ENCODE measurements around the gene SLC12A4.
A peak's percentile ranks its signal among the peaks of the same experiment; 100 is the strongest.
"Not testable (repeated sequence)": the region's sequence is repeated elsewhere in the genome, so short reads cannot be mapped to it uniquely, and the experiment has no call there.

Gene SLC12A4

DNA sequence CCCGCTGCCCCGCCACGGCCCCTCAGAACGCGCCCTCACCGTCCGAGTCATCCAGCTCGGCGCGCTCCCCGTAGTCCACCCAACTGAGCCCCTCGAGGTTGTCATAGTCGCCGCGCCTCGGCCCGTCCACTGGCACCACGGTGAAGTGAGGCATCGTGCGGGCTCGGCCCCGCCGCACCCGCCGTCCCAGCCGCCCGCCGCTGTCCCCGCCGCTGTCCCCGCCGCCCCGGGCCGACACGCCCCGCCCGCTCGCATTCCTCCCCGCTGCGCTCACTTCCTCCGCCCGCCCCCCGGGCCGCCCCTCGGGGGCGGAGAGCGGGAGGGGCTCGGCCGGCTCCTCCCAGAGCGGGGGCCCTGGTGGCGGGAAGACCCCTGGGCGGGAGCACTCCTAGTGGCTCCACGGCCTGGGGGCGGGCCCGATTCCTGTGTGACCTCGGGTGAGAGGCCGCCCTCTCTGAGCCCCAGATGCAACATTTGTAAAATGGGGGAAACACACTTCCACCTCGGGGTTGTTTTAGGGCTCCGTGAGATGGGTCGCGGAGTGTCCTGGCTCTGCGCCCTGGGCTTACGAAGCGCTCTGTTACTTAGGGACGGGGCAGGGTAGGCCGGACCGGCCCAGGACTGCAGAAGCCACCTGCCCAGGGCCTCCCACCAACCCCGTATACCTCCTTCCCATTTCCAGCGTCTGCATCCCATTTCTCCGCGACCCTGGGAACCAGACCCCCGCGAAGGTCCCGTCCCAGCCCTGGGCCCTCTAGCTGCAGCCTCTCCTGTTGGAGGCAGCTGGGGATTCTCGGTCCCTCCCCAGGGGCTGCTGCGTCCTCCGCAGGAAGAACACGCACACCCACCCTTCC is at the start of gene SLC12A4:
TSS of gene SLC12A4 (minus strand) at position 238 of the 854 bp plus-strand sequence. CDS start at position 154, 84 bp downstream.
- DNase-seq, result peak; percentile 54

DNA sequence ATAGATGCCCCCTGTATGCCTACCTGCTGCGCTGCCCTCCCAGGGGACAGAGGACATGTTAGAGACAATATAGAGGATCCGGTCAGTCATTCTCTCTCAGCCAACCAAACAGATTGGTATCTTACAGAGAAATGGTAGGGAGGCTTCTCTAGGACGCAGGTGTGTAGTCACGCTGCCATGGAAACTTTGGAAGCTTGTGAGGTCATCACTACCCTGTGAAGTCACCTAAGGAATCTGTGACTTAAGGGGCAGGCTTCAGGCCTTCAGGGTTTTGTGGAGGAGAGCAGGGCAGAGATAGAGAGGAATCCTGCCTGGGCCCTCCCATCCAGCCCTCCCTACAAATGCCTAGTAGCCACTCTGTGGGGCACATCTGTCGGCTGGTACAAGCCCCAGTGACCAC is 47.2 kb upstream of the SLC12A4 start, which contains the start of gene DPEP2NB:
TSS of gene DPEP2NB (minus strand) at position 231 of the 400 bp plus-strand sequence. CDS start at position 90, 141 bp downstream.
- no peak for DNase-seq

DNA sequence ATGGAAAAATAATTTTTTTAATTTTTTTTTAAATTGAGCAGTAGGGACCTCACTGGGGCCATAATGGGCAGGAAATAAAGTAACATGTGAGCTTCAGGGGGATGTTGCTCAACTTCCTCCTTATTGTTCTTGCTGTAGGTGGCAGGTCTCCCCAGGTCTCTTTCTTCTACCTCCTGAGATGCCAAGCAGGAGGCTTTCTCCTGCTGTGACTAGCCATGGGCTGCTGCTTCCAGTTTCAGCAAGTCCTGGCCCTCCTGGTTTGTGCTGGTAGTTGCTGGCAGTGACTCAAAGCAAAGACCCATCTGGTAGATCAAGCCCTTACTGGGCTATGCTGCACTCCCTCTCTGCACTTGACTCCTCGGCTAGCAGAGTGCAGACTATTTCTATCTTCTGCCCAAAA is 45.0 kb upstream of the SLC12A4 start:
- DNase-seq, result no peak

DNA sequence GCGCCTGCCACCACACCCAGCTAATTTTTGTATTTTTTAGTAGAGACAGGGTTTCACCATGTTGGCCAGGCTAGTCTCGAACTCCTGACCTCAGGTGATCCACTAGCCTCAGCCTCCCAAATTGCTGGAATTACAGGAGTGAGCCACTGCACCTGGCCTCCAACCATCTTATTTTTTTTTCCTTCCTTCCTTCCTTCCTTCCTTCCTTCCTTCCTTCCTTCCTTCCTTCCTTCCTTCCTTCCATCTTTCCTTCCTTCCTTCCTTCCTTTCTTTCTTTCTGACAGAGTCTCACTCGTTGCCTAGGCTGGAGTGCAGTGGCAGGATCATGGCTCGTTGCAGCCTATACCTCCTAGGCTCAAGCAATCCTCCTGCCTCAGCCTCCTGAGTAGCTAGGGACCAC is 41.4 kb upstream of the SLC12A4 start:
- not testable (repeated sequence) for DNase-seq

DNA sequence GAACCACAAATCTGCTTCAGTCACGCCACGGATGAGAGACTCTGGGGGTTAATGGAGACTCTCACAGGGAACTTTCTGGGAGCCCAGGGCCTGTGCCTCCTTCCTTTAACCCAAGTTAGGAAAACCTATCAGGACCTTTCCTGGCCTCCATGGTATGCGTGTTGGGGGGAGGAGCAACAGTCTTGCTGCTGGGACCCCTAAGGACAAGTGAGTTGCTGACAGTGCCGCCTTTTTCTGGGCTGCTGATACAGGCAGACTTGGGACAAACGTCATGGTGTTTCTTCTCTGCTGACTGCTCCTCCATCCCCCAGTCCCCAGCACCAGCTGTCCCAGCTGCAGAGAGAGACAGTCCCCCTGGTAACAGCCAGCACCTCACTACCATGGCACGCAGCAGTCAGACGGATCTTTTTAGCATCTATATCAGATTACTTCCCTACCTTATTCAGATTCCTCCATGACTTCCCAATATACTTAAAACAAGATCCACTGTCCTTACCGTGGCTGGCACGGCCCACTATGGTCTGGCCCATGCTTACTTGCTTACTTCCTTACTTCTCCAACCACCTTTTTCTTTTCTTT is 40.8 kb upstream of the SLC12A4 start:
- DNase-seq, result no peak

DNA sequence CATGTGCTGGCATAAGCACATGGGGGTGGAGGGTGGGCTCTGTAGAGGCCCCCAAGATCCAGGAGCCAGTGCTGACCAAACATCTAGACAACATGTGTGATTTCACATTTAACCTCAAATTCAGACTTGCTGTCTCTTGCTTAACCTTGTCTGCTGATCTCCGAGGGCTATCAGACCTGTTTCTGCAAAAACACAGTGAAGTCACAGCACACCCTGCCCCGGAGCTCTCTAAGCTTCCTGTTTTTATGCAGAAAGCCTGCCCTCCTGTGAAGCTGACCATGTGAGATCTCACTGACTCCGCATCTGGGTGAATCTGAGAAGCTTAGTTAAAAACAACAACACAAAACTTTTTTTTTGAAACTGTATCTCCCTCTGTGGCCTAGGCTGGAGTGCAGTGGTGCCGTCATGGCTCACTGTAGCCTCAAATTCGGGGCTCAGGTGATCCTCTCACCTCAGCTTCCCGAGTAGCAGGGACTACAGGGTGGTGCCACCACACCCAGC is 37.4 kb upstream of the SLC12A4 start:
- DNase-seq, result no peak

DNA sequence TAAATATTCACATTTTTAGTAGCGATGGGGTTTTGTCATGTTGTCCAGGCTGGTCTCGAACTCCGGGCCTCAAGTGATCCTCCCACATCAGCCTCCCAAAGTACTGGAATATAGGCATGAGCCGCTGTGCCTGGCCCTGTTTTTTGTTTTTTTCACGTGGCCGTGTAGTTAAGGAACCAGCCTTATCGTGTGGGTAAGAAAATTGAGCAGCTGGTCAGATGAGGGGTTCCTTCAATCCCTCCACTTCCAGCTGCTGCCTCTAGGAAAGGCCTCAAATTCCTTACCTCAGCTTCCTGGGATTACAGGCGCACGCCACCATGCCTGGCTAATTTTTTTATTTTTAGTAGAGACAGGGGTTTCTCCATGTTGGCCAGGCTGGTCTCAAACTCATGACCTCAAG is 36.8 kb upstream of the SLC12A4 start:
- no peak for DNase-seq

DNA sequence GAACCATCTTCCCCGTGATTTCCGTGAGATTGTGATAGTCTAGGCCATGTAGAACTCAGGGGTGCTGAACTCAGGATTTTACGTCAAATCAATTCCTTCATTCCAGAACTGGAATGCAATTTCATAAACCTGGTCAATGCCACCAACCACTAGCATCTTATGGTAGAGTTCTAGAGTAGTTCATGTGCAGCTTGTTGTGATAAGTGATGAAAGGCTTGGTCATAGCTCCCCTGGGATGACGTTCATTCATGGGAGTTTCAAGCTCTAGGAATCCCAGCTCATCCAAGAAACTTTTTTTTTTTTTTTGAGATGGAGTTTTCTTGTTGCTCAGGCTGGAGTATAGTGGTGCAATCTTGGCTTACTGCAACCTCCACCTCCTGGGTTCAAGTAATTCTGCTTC is 34.6 kb upstream of the SLC12A4 start:
- no peak for DNase-seq

DNA sequence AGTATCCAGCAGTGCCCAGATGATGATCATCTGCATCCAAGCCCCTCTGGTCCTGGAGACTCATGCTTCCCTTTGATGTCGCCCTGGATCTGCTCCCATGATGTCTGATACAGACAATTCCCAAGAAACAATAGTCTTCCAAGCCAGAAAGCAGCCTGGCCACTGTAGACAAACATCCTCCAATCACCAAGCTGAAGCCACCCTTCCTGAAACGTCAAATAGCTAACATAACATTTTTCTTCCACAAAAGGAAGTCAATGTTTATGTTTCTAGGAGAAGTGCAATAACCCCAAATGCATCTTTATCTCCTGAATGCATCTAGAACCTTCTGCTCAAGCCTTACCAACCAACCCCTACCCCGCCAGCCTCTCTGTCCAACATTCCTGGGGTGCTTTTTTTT is 32.0 kb upstream of the SLC12A4 start:
- no peak for DNase-seq

DNA sequence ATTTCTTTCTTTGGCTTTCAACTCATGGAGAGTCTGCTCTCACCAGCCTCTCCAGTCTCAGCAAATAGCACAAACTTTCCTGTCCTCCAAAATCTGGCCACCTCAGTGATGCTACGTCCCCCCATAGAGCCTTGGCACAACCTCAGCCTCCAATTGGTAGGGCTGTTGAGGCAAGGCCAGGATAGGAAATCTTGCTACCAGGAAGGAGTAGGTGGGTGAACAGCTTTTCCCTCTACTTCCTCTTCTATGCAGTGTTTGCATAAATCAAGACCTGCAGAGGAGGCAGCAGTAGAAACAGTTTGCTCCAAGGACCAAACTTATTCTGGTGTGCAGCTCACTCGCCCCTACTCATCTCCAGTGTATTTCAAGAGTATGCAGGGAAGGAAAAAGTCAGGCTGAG is 31.5 kb upstream of the SLC12A4 start:
- no peak for DNase-seq

DNA sequence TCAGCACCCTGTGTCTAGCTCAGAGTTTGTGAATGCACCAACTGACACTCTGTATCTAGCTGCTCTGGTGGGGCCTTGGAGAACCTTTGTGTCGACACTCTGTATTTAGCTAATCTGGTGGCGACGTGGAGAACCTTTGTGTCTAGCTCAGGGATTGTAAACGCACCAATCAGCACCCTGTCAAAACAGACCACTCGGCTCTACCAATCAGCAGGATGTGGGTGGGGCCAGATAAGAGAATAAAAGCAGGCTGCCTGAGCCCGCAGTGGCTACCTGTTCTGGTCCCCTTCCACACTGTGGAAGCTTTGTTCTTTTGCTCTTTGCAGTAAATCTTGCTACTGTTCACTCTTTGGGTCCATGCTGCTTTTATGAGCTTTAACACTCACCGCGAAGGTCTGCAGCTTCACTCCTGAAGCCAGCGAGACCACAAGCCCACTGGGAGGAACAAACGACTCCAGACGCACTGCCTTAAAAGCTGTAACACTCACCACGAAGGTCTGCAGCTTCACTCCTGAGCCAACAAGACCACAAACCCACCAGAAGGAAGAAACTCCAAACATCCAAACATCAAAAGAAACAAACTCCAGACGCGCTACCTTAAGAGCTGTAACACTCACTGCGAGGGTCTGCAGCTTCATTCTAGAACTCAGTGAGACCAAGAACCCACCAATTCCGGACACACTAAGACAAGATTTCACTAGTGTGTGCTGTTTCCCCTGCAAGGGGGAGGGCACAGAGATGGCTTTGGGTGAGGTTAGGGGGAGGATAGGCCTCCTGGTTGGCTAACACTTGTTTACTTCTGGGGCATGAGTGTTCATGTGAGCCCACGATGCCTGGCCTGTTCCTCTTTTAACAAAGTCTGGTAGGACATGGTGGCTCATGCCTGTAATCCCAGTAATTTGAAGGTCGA is 30.6 kb upstream of the SLC12A4 start, which contains the start of gene DPEP2:
TSS of gene DPEP2 (minus strand) at position 706 of the 910 bp plus-strand sequence. CDS start 6,272 bp downstream, outside the sequence.
- DNase-seq, result not testable (repeated sequence)

DNA sequence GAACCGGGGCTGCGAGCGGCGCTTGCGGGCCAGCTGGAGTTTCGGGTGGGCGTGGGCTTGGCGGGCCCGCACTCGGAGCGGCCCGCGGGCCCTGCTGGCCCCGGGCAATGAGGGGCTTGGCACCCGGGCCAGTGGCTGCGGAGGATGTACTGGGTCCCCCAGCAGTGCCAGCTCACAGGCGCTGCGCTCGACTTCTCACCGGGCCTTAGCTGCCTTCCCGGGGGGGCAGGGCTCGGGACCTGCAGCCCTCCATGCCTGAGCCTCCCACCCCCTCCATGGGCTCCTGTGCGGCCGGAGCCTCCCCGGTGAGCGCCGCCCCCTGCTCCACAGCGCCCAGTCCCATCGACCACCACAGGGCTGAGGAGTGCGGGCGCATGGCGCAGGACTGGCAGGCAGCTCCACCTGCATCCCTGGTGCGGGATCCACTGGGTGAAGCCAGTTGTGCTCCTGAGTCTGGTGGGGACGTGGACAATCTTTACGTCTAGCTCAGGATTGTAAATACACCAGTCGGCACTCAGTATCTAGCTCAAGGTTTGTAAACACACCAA is 29.9 kb upstream of the SLC12A4 start:
- not testable (repeated sequence) for DNase-seq

DNA sequence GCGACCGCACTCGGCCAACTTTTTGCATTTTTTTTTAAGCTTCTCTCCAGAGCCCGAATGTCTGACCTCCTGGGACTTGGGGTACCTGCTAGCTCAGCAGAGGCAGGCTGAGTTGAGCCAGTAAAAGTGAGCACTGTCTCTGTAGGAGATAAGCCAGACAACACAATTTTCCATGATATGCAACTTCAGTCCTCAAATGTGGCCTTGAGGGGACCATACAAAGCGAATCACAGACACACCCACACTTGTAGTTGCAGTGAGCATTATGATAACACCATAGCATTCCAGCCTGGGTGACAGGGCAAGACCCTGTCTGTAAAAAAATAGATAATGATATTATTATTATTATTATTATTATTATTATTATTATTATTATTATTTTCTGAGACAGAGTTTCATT is 28.2 kb upstream of the SLC12A4 start:
- no peak for DNase-seq

DNA sequence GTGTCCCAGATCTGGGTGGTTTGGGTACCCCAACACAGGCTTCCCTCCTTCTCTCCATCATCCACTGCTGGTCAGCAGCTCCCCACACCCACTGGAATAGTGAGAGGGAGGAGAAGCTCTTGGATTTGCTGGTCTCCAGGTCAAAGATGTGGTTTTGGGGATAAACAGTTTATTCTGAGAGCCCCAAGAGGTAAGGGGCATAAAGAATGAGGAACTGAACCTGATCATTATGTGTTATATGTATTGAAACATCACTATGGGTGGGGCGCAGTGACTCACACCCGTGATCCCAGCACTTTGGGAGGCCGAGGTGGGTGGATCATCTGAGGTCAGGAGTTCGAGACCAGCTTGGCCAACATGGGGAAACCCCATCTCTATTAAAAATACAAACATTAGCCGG is 27.0 kb upstream of the SLC12A4 start:
- no peak for DNase-seq

DNA sequence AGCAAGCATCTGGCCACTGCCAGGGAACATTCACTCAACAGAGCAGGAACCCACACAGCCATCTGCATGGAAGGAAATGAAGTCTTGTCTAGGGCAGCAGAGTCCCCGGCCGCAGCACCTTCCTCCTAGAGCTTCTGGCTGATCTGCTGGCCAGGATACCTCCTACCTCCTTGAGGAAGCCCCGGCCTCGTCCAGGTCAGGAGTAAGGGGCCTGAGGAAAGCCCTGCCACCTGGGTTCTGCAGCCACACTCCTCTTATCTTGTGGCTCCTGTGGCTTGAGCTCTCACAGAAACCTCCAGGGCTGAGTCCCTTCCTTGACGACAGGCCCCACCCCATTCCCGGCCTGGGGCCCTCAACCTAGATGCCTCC is 25.6 kb upstream of the SLC12A4 start:
- not testable (repeated sequence) for DNase-seq

DNA sequence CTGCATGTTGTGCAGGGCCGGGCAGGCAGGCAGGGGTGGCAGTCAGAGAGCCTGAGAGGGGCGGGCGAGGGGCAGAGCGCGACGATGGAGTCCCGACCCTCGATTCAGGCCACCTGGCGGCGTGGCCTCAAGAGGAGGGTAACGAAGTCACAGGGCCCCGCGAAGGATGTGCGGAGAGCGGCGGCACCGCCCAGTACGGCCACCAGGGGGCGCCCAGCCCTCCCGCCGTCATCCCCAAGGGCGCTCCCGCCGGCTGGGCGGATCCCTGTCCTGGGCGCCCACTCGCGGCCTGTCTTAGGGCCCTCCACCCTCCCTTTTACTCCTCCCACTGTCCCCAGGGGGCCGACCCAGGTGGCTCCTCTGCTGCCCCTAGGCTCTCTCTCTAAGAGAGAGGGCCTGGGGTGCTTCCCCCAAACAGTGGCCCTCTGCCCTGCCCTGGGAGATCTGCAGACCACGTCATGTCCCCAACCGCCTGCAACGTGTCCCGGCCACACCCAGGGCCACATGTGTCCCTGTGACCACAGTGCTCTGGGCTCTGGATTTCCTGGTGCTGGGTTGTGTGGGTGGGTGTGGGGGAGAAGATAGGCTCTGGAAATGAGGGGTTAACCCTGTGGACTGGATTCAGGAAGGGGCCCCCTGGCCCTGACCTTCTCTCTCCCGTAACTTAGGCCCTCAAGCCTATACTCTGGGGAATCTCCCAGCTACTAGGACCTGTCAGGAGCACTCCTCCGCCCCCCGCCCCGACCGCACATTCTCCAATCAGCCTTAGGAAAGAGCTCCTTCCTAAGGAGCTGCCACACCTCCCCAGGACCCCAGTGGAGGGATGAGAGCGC is 25.0 kb upstream of the SLC12A4 start:
- peak; percentile 34 for DNase-seq

DNA sequence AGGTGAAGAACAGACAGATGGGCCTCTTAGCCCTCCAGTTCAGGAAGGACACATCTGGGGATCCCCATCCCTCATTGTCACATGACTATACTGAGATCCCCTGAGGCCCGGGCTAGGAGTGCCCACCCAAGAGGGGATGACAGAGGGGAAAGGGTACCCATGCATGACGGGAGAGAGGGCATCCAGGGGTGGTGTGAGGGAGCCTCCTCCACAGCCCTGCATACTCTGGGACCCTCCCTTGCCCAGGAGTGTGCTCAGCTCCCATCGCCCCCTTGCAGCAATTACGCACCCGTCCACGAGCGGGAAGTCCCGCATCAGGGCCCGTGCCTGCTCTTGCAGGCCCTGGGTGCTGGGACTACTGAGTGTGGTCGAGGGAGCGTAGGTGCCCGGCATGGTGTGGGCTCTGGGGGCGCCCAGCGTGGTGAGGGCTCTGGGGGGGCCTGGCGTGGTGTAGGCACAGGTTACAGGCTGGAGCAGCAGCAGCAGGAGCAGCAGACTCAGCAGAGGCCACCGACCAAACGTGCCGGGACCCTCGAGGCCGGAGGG is 24.3 kb upstream of the SLC12A4 start:
- DNase-seq, result no peak

DNA sequence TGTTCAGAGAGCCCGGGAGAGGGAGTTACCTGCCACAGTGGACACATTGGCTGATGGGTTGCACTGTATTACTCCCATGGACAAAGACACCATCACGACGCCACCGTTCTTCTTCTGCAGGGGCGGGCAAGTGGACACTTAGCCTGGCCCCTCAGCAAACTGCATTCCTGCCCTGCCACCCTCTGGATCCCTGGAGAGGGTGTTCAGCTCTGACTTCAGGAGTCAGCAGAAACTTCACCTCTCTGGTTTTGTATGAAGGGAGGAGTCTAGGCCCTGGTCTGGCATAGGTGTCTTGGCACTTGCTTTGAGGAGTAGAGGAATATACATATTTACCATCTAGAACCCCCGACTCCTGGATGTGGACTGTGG is 21.6 kb upstream of the SLC12A4 start:
- DNase-seq, result no peak

DNA sequence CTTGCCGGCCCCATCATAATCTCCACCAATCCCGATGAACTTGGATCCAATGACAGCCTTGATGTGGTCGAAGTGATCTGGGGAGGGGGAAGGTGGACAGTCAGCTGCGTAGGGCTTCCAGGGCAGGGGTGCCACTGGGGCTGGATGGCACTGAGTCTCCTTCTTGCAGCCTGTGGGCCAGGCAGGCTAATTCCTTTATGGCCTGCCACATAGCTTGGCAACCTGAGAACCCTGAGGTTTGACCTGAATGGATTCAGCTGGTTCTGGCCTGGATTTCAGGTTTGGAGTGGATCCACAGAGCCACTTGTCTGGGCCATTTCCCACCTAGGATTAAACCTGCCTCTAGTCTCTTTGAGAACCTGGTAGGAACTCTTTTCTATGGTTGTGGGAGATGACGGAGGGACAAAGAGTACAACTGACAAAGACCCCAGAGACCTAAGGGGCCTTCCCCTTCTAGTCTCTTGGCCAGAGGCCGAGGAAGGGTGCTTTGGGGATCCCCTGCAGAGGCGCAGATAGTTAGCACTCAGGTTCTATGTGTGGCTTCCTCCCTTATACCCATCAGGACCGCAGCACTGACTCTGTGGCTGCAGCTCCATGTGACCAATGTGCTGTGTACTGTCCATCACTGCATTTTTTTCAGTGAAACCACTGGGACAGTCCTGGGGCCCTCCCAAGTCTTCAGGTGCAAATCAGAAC is 21.0 kb upstream of the SLC12A4 start:
- DNase-seq, result no peak

DNA sequence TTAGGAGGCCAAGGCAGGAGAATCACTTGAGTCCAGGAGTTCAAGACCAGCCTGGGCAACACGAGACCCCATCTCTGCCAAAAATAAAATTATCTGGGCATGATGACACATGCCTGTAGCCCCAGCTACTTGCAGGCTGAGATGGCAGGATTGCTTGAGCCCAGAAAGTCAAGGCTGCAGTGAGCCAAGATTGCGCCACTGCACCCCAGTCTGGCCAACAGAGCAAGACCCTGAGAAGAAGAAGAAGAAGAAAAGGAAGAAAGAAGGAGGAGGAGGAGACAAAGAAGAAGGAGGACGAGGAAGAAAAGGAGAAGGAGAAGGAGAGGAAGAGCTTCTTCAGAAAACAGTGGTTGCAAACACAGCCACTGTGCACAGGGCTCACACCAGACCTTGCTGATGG is 20.2 kb upstream of the SLC12A4 start:
- DNase-seq, result no peak
